OCI-LY3 (cell line): ENCODE measurements around the gene SLC25A18.

ENCODE experiments used
- H2AFZ ChIP-seq: fragments of 200-600, 300-600 bp; shearing (Covaris generic); 2 replicates; pipeline ENCODE4 v1.6.0; 2014; ENCODE audit warnings: antibody characterized with exemption, low read depth, low read length
- H3K27ac ChIP-seq: fragments of 200-600, 300-600 bp; sonication (generic); 2 replicates; pipeline ENCODE4 v1.5.1; 2014; ENCODE audit warnings: mild to moderate bottlenecking, low read length, moderate library complexity, mixed read lengths
- H3K27me3 ChIP-seq: fragments of 200-600, 300-600 bp; sonication (generic); 2 replicates; pipeline ENCODE4 v1.6.1; 2014; ENCODE audit warnings: low read depth, low read length, mixed read lengths
- H3K36me3 ChIP-seq: fragments of 200-600, 300-600 bp; sonication (generic); replicated peaks from 2 replicates; pipeline ENCODE3; 2014; ENCODE audit warnings: low read depth, low read length, mixed read lengths
- H3K4me1 ChIP-seq: fragments of 300-600, 200-600 bp; sonication (generic); 2 replicates; pipeline ENCODE4 v1.6.1; 2014; ENCODE audit warnings: low read length, mixed read lengths
- H3K4me2 ChIP-seq: fragments of 200-600, 300-600 bp; sonication (generic); 2 replicates; pipeline ENCODE4 v1.6.1; 2014; ENCODE audit warnings: low read length, mixed read lengths
- H3K4me3 ChIP-seq: fragments of 300-600, 200-600 bp; sonication (generic); 2 replicates; pipeline ENCODE4 v1.5.1; 2014; ENCODE audit warnings: antibody characterized with exemption, mild to moderate bottlenecking, low read length, moderate library complexity
- H3K79me2 ChIP-seq: fragments of 300-600, 200-600 bp; shearing (Covaris generic); 2 replicates; pipeline ENCODE4 v1.6.1; 2014; ENCODE audit warnings: mild to moderate bottlenecking, low read length, mixed read lengths
- H3K9ac ChIP-seq: fragments of 300-600, 200-600 bp; shearing (Covaris generic); 2 replicates; pipeline ENCODE4 v1.6.0; 2014; ENCODE audit warnings: mild to moderate bottlenecking, low read length, moderate library complexity
- H3K9me3 ChIP-seq: fragments of 200-600, 300-600 bp; shearing (Covaris generic); 2 replicates; pipeline ENCODE4 v1.6.1; 2014; ENCODE audit warnings: low read length, mixed read lengths; ENCODE audit not compliant: insufficient read depth
- H4K20me1 ChIP-seq: fragments of 200-600, 300-600 bp; sonication (generic); 2 replicates; pipeline ENCODE4 v1.6.1; 2016; ENCODE audit warnings: low read length, mixed read lengths; ENCODE audit not compliant: insufficient read depth
- CTCF ChIP-seq: fragments of 200-600, 300-600 bp; sonication (generic); IDR thresholded peaks from 2 replicates; pipeline ENCODE4 v1.5.1; 2014; ENCODE audit warnings: antibody characterized with exemption, low read length, low read depth
- EZH2phosphoT487 ChIP-seq: fragments of 200-600 bp; shearing (Covaris generic); IDR thresholded peaks from 2 replicates; pipeline ENCODE4 v1.6.1; 2018; ENCODE audit warnings: antibody characterized with exemption, mixed run types, low read depth

The SLC25A18 gene

GRCh38 chr22:17576470-17576869, 13.2 kb downstream of the SLC25A18 start:
- Histone ChIP-seq H3K9ac (no peak overlapping the region), H3K4me3 (no peak overlapping the region), H3K27me3 (no peaks in the 10 kb centered on the region), H3K36me3 (no peaks in the 10 kb centered on the region), H3K4me2 (no peak overlapping the region), H4K20me1 (no peaks in the 10 kb centered on the region), H3K79me2 (no peaks in the 10 kb centered on the region), H3K27ac (no peak overlapping the region), H3K9me3 (no peaks in the 10 kb centered on the region), H2AFZ (no peak overlapping the region), H3K4me1 (no peaks in the 10 kb centered on the region)
- no peak for TF ChIP-seq EZH2phosphoT487
- no peak for TF ChIP-seq CTCF

- H4K20me1 ChIP-seq = no peaks in the 10 kb centered on the region
- H3K9me3 ChIP-seq = no peaks in the 10 kb centered on the region
- H3K79me2 ChIP-seq = no peaks in the 10 kb centered on the region
- H3K4me3 ChIP-seq = no peak overlapping the region
- H3K4me2 ChIP-seq = no peak overlapping the region
- no peak overlapping the region for H3K9ac ChIP-seq
- no peak overlapping the region for H2AFZ ChIP-seq
- no peaks in the 10 kb centered on the region for H3K27me3 ChIP-seq
- H3K4me1 ChIP-seq = no peaks in the 10 kb centered on the region
- TF ChIP-seq EZH2phosphoT487 = no peak
- TF ChIP-seq CTCF = no peak
- no peak overlapping the region for H3K27ac ChIP-seq
- H3K36me3 ChIP-seq = no peaks in the 10 kb centered on the region
Measured at GRCh38 chr22:17578136-17578754, 14.9 kb downstream of the SLC25A18 start.

GRCh38 chr22:17579535-17579981, 16.3 kb downstream of the SLC25A18 start:
- TF ChIP-seq EZH2phosphoT487 = no peak
- TF ChIP-seq CTCF = no peak
- H4K20me1 ChIP-seq = no peaks in the 10 kb centered on the region
- no peaks in the 10 kb centered on the region for H3K27me3 ChIP-seq
- H3K27ac ChIP-seq = no peak overlapping the region
- H3K36me3 ChIP-seq = no peaks in the 10 kb centered on the region
- H3K9ac ChIP-seq = no peak overlapping the region
- no peaks in the 10 kb centered on the region for H3K4me1 ChIP-seq
- H2AFZ ChIP-seq = no peak overlapping the region
- H3K4me2 ChIP-seq = no peak overlapping the region
- no peaks in the 10 kb centered on the region for H3K79me2 ChIP-seq
- no peak overlapping the region for H3K4me3 ChIP-seq
- no peaks in the 10 kb centered on the region for H3K9me3 ChIP-seq

- no peak overlapping the region for H2AFZ ChIP-seq
- no peak for TF ChIP-seq CTCF
- TF ChIP-seq EZH2phosphoT487 = no peak
- H3K4me1 ChIP-seq = no peaks in the 10 kb centered on the region
- H3K4me3 ChIP-seq = no peak overlapping the region
- H3K4me2 ChIP-seq = no peak overlapping the region
- H3K9ac ChIP-seq = no peak overlapping the region
- no peaks in the 10 kb centered on the region for H3K9me3 ChIP-seq
- no peaks in the 10 kb centered on the region for H4K20me1 ChIP-seq
- no peaks in the 10 kb centered on the region for H3K36me3 ChIP-seq
- H3K27ac ChIP-seq = no peak overlapping the region
- no peaks in the 10 kb centered on the region for H3K79me2 ChIP-seq
- H3K27me3 ChIP-seq = no peaks in the 10 kb centered on the region
Measured at GRCh38 chr22:17580441-17581031, 17.2 kb downstream of the SLC25A18 start.
